HCT116 (cell line): Measurements from ENCODE around the gene SYNC. TPM values are rescaled to one million over a fixed set of nuclear protein-coding genes. Genes with fewer than 3 reads are reported as not detected.

ENCODE experiments used
- ATAC-seq: fragments of 200-7000 bp; cut with Tn5 transposase; 2 replicates; pipeline ENCODE4 v1.9.1; 2020; ENCODE audit warnings: mild to moderate bottlenecking, moderate library complexity
- BruUV-seq: library from RNA; stranded (reverse); fragments of 400-500 nt; replicated peaks from 2 replicates; lab custom pipeline; 2021; lab: Mats Ljungman, UMichigan
- CTCF ChIA-PET: fragments of 300-600 bp; sonication (Branson Sonifier 250); formaldehyde crosslinking; loops from one replicate; lab custom pipeline; 2021; ENCODE audit warnings: antibody characterized with exemption; lab: Charles Lee
- POLR2A ChIA-PET: fragments of 300-600, 350-600 bp; sonication (Branson Sonifier 250); formaldehyde crosslinking; loops from one replicate; lab custom pipeline; 2021; ENCODE audit warnings: antibody characterized with exemption; lab: Charles Lee
- RAD21 ChIA-PET, 2 experiments: fragments of 300-600 bp; sonication (Branson Sonifier 250); formaldehyde crosslinking; loops; one replicate each; lab custom pipeline; 2023; ENCODE audit warnings: low total read pairs in 2 of 2; ENCODE audit not compliant: uncharacterized antibody in 2 of 2, unreplicated experiment in 2 of 2, low non-redundant PET in 1 of 2; lab: Charles Lee
- DNase-seq: peaks from one replicate; pipeline ENCODE4 v3.0.0-alpha.2; 2010; ENCODE audit warnings: low read depth, low spot score
- H2AFZ ChIP-seq: fragments of 200-600 bp; shearing (Covaris generic), sonication (generic); 2 replicates; pipeline ENCODE4 v1.6.1; 2017; ENCODE audit warnings: low read depth, mixed run types, mixed read lengths, antibody characterized with exemption, low read length; ENCODE audit not compliant: poor library complexity, severe bottlenecking
- H3K27ac ChIP-seq: 2 replicates; pipeline ENCODE4 v1.5.1; 2012; ENCODE audit warnings: low read depth, low read length
- H3K27me3 ChIP-seq: fragments of 200-600 bp; sonication (generic); 2 replicates; pipeline ENCODE4 v1.6.1; 2016; ENCODE audit warnings: mixed run types, low read length, mixed read lengths; ENCODE audit not compliant: insufficient read depth
- H3K36me3 ChIP-seq, 2 experiments: fragments of 200-500 bp in 1 of 2; fragments of 200-600 bp in 1 of 2; sonication (Bioruptor generic) in 1 of 2; sonication (generic) in 1 of 2; 2 replicates each; pipeline versions ENCODE4 v1.5.1 to v1.6.1; 2014 to 2016; ENCODE audit warnings: low read length in 2 of 2, inconsistent platforms in 1 of 2, mixed read lengths in 1 of 2, mixed run types in 1 of 2; ENCODE audit not compliant: insufficient read depth in 2 of 2, control insufficient read depth in 1 of 2
- H3K4me1 ChIP-seq, 2 experiments: fragments of 200-600 bp in 1 of 2; sonication (generic) in 1 of 2; 2 replicates each; pipeline versions ENCODE4 v1.5.1 to v1.6.1; 2012 to 2017; ENCODE audit warnings: low read length in 2 of 2, inconsistent platforms in 1 of 2, mild to moderate bottlenecking in 1 of 2, mixed read lengths in 1 of 2, mixed run types in 1 of 2, moderate library complexity in 1 of 2; ENCODE audit not compliant: insufficient read depth in 2 of 2, control insufficient read depth in 1 of 2
- H3K4me2 ChIP-seq: fragments of 200-600 bp; sonication (generic); 2 replicates; pipeline ENCODE4 v1.6.1; 2017; ENCODE audit warnings: mixed run types, low read length, mixed read lengths
- H3K4me3 ChIP-seq, 2 experiments: fragments of 200-600 bp in 1 of 2; sonication (generic) in 1 of 2; replicated peaks in 1 of 2; 2 replicates each; pipeline ENCODE4 v1.5.1; 2011 to 2016; ENCODE audit warnings: low read length in 2 of 2, control low read depth in 1 of 2, low read depth in 1 of 2, mild to moderate bottlenecking in 1 of 2, mixed read lengths in 1 of 2, mixed run types in 1 of 2
- H3K79me2 ChIP-seq: fragments of 200-600 bp; sonication (generic); 2 replicates; pipeline ENCODE4 v1.6.1; 2017; ENCODE audit warnings: mild to moderate bottlenecking, mixed run types, low read length, moderate library complexity, mixed read lengths; ENCODE audit not compliant: insufficient read depth
- H3K9ac ChIP-seq: fragments of 200-600 bp; sonication (generic); 2 replicates; pipeline ENCODE4 v1.6.1; 2016; ENCODE audit warnings: low read length, mixed read lengths
- H3K9me2 ChIP-seq: fragments of 200-600 bp; sonication (generic), shearing (Covaris generic); 2 replicates; pipeline ENCODE4 v1.6.1; 2017; ENCODE audit warnings: mixed run types, mild to moderate bottlenecking, moderate library complexity; ENCODE audit not compliant: insufficient read depth
- H3K9me3 ChIP-seq, 2 experiments: fragments of 200-500 bp in 1 of 2; fragments of 200-600 bp in 1 of 2; sonication (Bioruptor generic) in 1 of 2; sonication (generic) in 1 of 2; 2 replicates each; pipeline ENCODE4 v1.6.1; 2014 to 2017; ENCODE audit warnings: low read length in 2 of 2, mixed read lengths in 2 of 2, inconsistent platforms in 1 of 2, low read depth in 1 of 2, mild to moderate bottlenecking in 1 of 2, mixed run types in 1 of 2, moderate library complexity in 1 of 2; ENCODE audit not compliant: control insufficient read depth in 1 of 2, insufficient read depth in 1 of 2
- H4K20me1 ChIP-seq: fragments of 200-600 bp; sonication (generic), shearing (Covaris generic); 2 replicates; pipeline ENCODE4 v1.6.1; 2017; ENCODE audit warnings: mixed run types, mild to moderate bottlenecking, moderate library complexity; ENCODE audit not compliant: insufficient read depth
- CBX3 ChIP-seq: IDR thresholded peaks from 2 replicates; pipeline ENCODE4 v1.6.1; 2012; ENCODE audit warnings: low read depth
- CEBPB ChIP-seq: IDR thresholded peaks from 2 replicates; pipeline ENCODE4 v1.6.1; 2012; ENCODE audit warnings: low read depth
- CTCF ChIP-seq, 3 experiments: fragments of 200-600 bp in 1 of 3; sonication (generic) in 1 of 3; IDR thresholded peaks in 2 of 3; conservative IDR thresholded peaks in 1 of 3; 2 replicates each; pipeline ENCODE4 v1.5.1; 2012 to 2017; ENCODE audit warnings: low read depth in 2 of 3, low read length in 2 of 3, antibody characterized with exemption in 1 of 3, borderline replicate concordance in 1 of 3, control low read depth in 1 of 3, mild to moderate bottlenecking in 1 of 3, mixed read lengths in 1 of 3, mixed run types in 1 of 3, moderate library complexity in 1 of 3; ENCODE audit not compliant: insufficient read depth in 1 of 3
- EGR1 ChIP-seq: IDR thresholded peaks from 2 replicates; pipeline ENCODE4 v1.6.1; 2012; ENCODE audit warnings: low read depth
- ELF1 ChIP-seq: IDR thresholded peaks from 2 replicates; pipeline ENCODE4 v1.6.1; 2012; ENCODE audit warnings: low read depth, borderline replicate concordance
- EZH2phosphoT487 ChIP-seq: fragments of 200-600 bp; IDR thresholded peaks from 2 replicates; pipeline ENCODE4 v1.6.1; 2018; ENCODE audit warnings: antibody characterized with exemption, borderline replicate concordance
- JUND ChIP-seq: IDR thresholded peaks from 2 replicates; pipeline ENCODE4 v1.6.1; 2012
- POLR2AphosphoS5 ChIP-seq: IDR thresholded peaks from 2 replicates; pipeline ENCODE4 v1.6.1; 2011; ENCODE audit warnings: mild to moderate bottlenecking, low read depth, low read length, moderate library complexity
- RAD21 ChIP-seq: IDR thresholded peaks from 2 replicates; pipeline ENCODE4 v1.6.1; 2012; ENCODE audit warnings: low read depth, mild to moderate bottlenecking
- SIN3A ChIP-seq: IDR thresholded peaks from 2 replicates; pipeline ENCODE4 v1.6.1; 2012; ENCODE audit warnings: low read depth
- SRF ChIP-seq: IDR thresholded peaks from 2 replicates; pipeline ENCODE4 v1.6.1; 2012; ENCODE audit warnings: low read depth
- TCF7L2 ChIP-seq: IDR thresholded peaks from 2 replicates; pipeline ENCODE4 v1.7.0; 2011; ENCODE audit warnings: borderline replicate concordance, inconsistent platforms; ENCODE audit not compliant: insufficient read depth, insufficient read length; ENCODE audit errors: extremely low read depth
- YY1 ChIP-seq: IDR thresholded peaks from 2 replicates; pipeline ENCODE4 v1.6.1; 2011; ENCODE audit warnings: low read length, low read depth, moderate library complexity, mild to moderate bottlenecking; ENCODE audit not compliant: insufficient replicate concordance; ENCODE audit errors: extremely low read depth
- ZBTB33 ChIP-seq: IDR thresholded peaks from 2 replicates; pipeline ENCODE4 v1.6.1; 2011; ENCODE audit warnings: mild to moderate bottlenecking, low read length, moderate library complexity; ENCODE audit not compliant: insufficient replicate concordance; ENCODE audit errors: extremely low read depth
- ZFX ChIP-seq: fragments of 450-650 bp; IDR thresholded peaks from 2 replicates; pipeline ENCODE4 v1.6.1; 2017
- intact Hi-C: fragments of 100-400 bp; cut with micrococcal nuclease; formaldehyde crosslinking; loops from 2 replicates; pipeline ENCODE4 v1.10.0; 2022
- total RNA-seq: library from RNA; stranded (reverse); gene quantifications from one replicate; pipeline ENCODE4 v1.2.1, GENCODE V29; 2021; ENCODE audit not compliant: unreplicated experiment

SYNC gene
- total RNA-seq, 1 experiment from 2014 or later = 1.3 TPM

- Histone ChIP-seq H3K9me3 (no peaks in the 10 kb centered on the region), H3K79me2 (no peaks in the 10 kb centered on the region), H3K27ac (no peak overlapping the region), H3K4me2 (no peak overlapping the region), H2AFZ (no peak overlapping the region), H3K27me3 (no peaks in the 10 kb centered on the region), H3K4me1 (peaks cover 35 to 47% of the 10 kb centered on the region in 2 experiments), H3K9me2 (no peaks in the 10 kb centered on the region), H4K20me1 (no peaks in the 10 kb centered on the region)
- RAD21 ChIA-PET = no interaction called here
- BruUV-seq = no TSS peak
- intact Hi-C loops = no loop called here
- CTCF ChIA-PET = no interaction called here
- DNase-seq = no peak
- TF ChIP-seq JUND (no peak), ZFX (no peak), EGR1 (no peak), SIN3A (no peak), YY1 (no peak), ZBTB33 (no peak), EZH2phosphoT487 (no peak), POLR2AphosphoS5 (no peak), ELF1 (no peak), RAD21 (no peak), TCF7L2 (no peak), CTCF (IDR thresholded peaks at IDR 0.05 in 2 of 3, conservative IDR thresholded peaks at IDR 0.05 in 1 of 3; ENCODE audit: borderline replicate concordance in 1 of 3, insufficient read depth in 1 of 3, low read depth in 2 of 3, low read length in 2 of 3) (no peak), SRF (no peak), CEBPB (no peak), CBX3 (no peak)
- TF ChIP-seq, all 23 proteins: peak for 0
- no peak overlapping the region for H3K9ac ChIP-seq
- no peak overlapping the region for H3K4me3 ChIP-seq
- H3K36me3 ChIP-seq = no peaks in the 10 kb centered on the region
- ATAC-seq = no peak
- POLR2A ChIA-PET = no interaction called here
Measured at GRCh38 chr1:32733582-32734321, 31.2 kb upstream of the SYNC start.
